Measurements from ENCODE around the gene TMEM72. TPM values are rescaled to one million over a fixed set of nuclear protein-coding genes. Genes with fewer than 3 reads are reported as not detected.

TMEM72 gene
- total and polyA plus RNA-seq, 2 of the 13 experiments (the other 11 are each of a cell fraction or from before 2014, with no cell fraction given) = 0.04 TPM; not detected in 1

GRCh38 chr10:44932517-44933450 is 21.6 kb downstream of the TMEM72 start (continued):
- no peak for TF ChIP-seq ZNF232 (CRISPR knock-in tag; IDR thresholded peaks at IDR 0.05; ENCODE audit: borderline replicate concordance)
- TF ChIP-seq ZNF609 (CRISPR knock-in tag; IDR thresholded peaks at IDR 0.05; ENCODE audit: borderline replicate concordance) = no peak
- no peak for TF ChIP-seq FOXA1 (IDR thresholded peaks at IDR 0.05)
- no peak for TF ChIP-seq FOXA1 (CRISPR knock-in tag; IDR thresholded peaks at IDR 0.05)
- TF ChIP-seq SMYD3 (CRISPR knock-in tag; IDR thresholded peaks at IDR 0.05) = 0 out of 2 replicates have a peak, but pooled peaks have one; percentile 36
- peak; percentile 37; the same call in 1 of the 2 replicates for TF ChIP-seq ARID4A (CRISPR knock-in tag; IDR thresholded peaks at IDR 0.05; ENCODE audit: borderline replicate concordance)
- peak; percentile 34; the same call in 1 of the 2 replicates for TF ChIP-seq FOXA3 (CRISPR knock-in tag; IDR thresholded peaks at IDR 0.05)
- TF ChIP-seq ZNF292 (CRISPR knock-in tag; IDR thresholded peaks at IDR 0.05; ENCODE audit: borderline replicate concordance, low read depth) = peak; percentile 81; the same call in 1 of the 2 replicates
- TF ChIP-seq ZNF782 (CRISPR knock-in tag; IDR thresholded peaks at IDR 0.05; ENCODE audit: borderline replicate concordance) = no peak
- TF ChIP-seq ZFP36L1 (CRISPR knock-in tag; IDR thresholded peaks at IDR 0.05) = no peak
- TF ChIP-seq ETV5 (CRISPR knock-in tag; IDR thresholded peaks at IDR 0.05; ENCODE audit: borderline replicate concordance) = peak; percentile 17; the same call in 1 of the 2 replicates
- TF ChIP-seq DMTF1 (CRISPR knock-in tag; IDR thresholded peaks at IDR 0.05) = no peak
- TF ChIP-seq SMAD1 (CRISPR knock-in tag; IDR thresholded peaks at IDR 0.05; ENCODE audit: borderline replicate concordance, low read depth) = no peak
- TF ChIP-seq MATR3 (CRISPR knock-in tag; IDR thresholded peaks at IDR 0.05) = no peak
- TF ChIP-seq ZNF414 (CRISPR knock-in tag; IDR thresholded peaks at IDR 0.05) = no peak
- peak; percentile 39; the same call in 1 of the 2 replicates for TF ChIP-seq ZNF556 (CRISPR knock-in tag; IDR thresholded peaks at IDR 0.05; ENCODE audit: borderline replicate concordance)
